ENCODE results near the gene AASDHPPT. TPM values are rescaled to one million over a fixed set of nuclear protein-coding genes. Genes with fewer than 3 reads are reported as not detected.

Gene AASDHPPT
- total RNA-seq, 2 experiments from 2014 or later = 41.6 to 46.2 TPM

- ATAC-seq (no peak), DNase-seq (no peak)
- POLR2A ChIA-PET = no interaction called here
- CTCF ChIA-PET = interaction anchor here (0.6 kb wide), 1 partner anchor 11 kb away, joined by 3 read pairs; no protein-coding TSS in a partner anchor
- H3K27me3 Mint-ChIP-seq = peaks cover 10% of the 10 kb centered on the region
- H3K4me1 Mint-ChIP-seq (ENCODE audit: low read depth) = no peaks in the 10 kb centered on the region
- intact Hi-C loops (cut with micrococcal nuclease) = no loop called here
- H3K27ac Mint-ChIP-seq = no peak overlapping the region
- H3K36me3 Mint-ChIP-seq (ENCODE audit: low read depth) = no peaks in the 10 kb centered on the region
- H3K9me3 Mint-ChIP-seq = no peaks in the 10 kb centered on the region
- no peak for TF ChIP-seq CTCF (IDR thresholded peaks at IDR 0.05)
- no peak overlapping the region for H3K4me3 Mint-ChIP-seq
Measured at GRCh38 chr11:106121570-106122320, 44.3 kb downstream of the AASDHPPT start.

- Mint-ChIP-seq H3K27me3 (peaks cover 14% of the 10 kb centered on the region), H3K36me3 (ENCODE audit: low read depth) (no peaks in the 10 kb centered on the region), H3K27ac (no peak overlapping the region), H3K4me3 (no peak overlapping the region), H3K4me1 (ENCODE audit: low read depth) (no peaks in the 10 kb centered on the region), H3K9me3 (no peaks in the 10 kb centered on the region)
- ChIA-PET POLR2A (interaction anchor here (0.6 kb wide), 1 partner anchor 11 kb away, joined by 3 read pairs; no protein-coding TSS in a partner anchor), CTCF (no interaction called here)
- DNase-seq (no peak), ATAC-seq (no peak)
- no peak for TF ChIP-seq CTCF (IDR thresholded peaks at IDR 0.05)
- intact Hi-C loops (cut with micrococcal nuclease) = no loop called here
Measured at GRCh38 chr11:106127604-106128003, 50.1 kb downstream of the AASDHPPT start.

- ATAC-seq (no peak), DNase-seq (no peak)
- ChIA-PET CTCF (no interaction called here), POLR2A (no interaction called here)
- no peak overlapping the region for H3K27ac Mint-ChIP-seq
- intact Hi-C loops (cut with micrococcal nuclease) = no loop called here
- TF ChIP-seq CTCF (IDR thresholded peaks at IDR 0.05) = no peak
- no peaks in the 10 kb centered on the region for H3K4me1 Mint-ChIP-seq (ENCODE audit: low read depth)
- no peak overlapping the region for H3K4me3 Mint-ChIP-seq
- H3K9me3 Mint-ChIP-seq = no peaks in the 10 kb centered on the region
- H3K36me3 Mint-ChIP-seq (ENCODE audit: low read depth) = no peaks in the 10 kb centered on the region
- peaks cover 17% of the 10 kb centered on the region for H3K27me3 Mint-ChIP-seq
Measured at GRCh38 chr11:106128740-106129139, 51.3 kb downstream of the AASDHPPT start.

- no peak overlapping the region for H3K27ac Mint-ChIP-seq
- H3K4me3 Mint-ChIP-seq = no peak overlapping the region
- intact Hi-C loops (cut with micrococcal nuclease) = no loop called here
- ChIA-PET CTCF (no interaction called here), POLR2A (no interaction called here)
- no peaks in the 10 kb centered on the region for H3K36me3 Mint-ChIP-seq (ENCODE audit: low read depth)
- no peaks in the 10 kb centered on the region for H3K4me1 Mint-ChIP-seq (ENCODE audit: low read depth)
- peaks cover 19% of the 10 kb centered on the region for H3K27me3 Mint-ChIP-seq
- ATAC-seq (no peak), DNase-seq (no peak)
- no peaks in the 10 kb centered on the region for H3K9me3 Mint-ChIP-seq
- TF ChIP-seq CTCF (IDR thresholded peaks at IDR 0.05) = no peak
Measured at GRCh38 chr11:106131998-106132397, 54.5 kb downstream of the AASDHPPT start.

GRCh38 chr11:106132582-106133354 lies 55.3 kb downstream of the AASDHPPT start:
- no peak for DNase-seq
- no peaks in the 10 kb centered on the region for H3K4me1 Mint-ChIP-seq (ENCODE audit: low read depth)
- H3K9me3 Mint-ChIP-seq = no peaks in the 10 kb centered on the region
- H3K4me3 Mint-ChIP-seq = no peak overlapping the region
- no peak for TF ChIP-seq CTCF (IDR thresholded peaks at IDR 0.05)
- ChIA-PET CTCF (interaction anchor here (1.2 to 1.6 kb wide), 2 partner anchors 41 to 45 kb away, joined by 3 to 4 read pairs; no protein-coding TSS in a partner anchor), POLR2A (no interaction called here)
- no peaks in the 10 kb centered on the region for H3K36me3 Mint-ChIP-seq (ENCODE audit: low read depth)
- peaks cover 21% of the 10 kb centered on the region for H3K27me3 Mint-ChIP-seq
- H3K27ac Mint-ChIP-seq = no peak overlapping the region
- ATAC-seq = no peak
- intact Hi-C loops (cut with micrococcal nuclease) = no loop called here
